HepG2 (cell line): ENCODE measurements around the gene RORB. TPM values are rescaled to one million over a fixed set of nuclear protein-coding genes. Genes with fewer than 3 reads are reported as not detected.

ENCODE experiments used
- ATAC-seq: fragments of 200-7000 bp; cut with Tn5 transposase; 3 replicates; pipeline ENCODE4 v1.9.1; 2020; ENCODE audit warnings: mild to moderate bottlenecking, moderate library complexity
- BruUV-seq: library from RNA; stranded (reverse); fragments of 400-500 nt; replicated peaks from 2 replicates; lab custom pipeline; 2021; lab: Mats Ljungman, UMichigan
- CTCF ChIA-PET: fragments of 300-600 bp; formaldehyde crosslinking; extraction: SDS; loops from one replicate; lab custom pipeline; 2021; ENCODE audit warnings: low total read pairs, inconsistent platforms, low intra/inter-chr PET ratio; lab: Yijun Ruan, JAX
- POLR2A ChIA-PET: fragments of 350-600 bp; sonication (Branson Sonifier 250); formaldehyde crosslinking; loops from one replicate; lab custom pipeline; 2020; ENCODE audit warnings: antibody characterized with exemption, inconsistent platforms; lab: Yijun Ruan, JAX
- DNase-seq: peaks from one replicate; pipeline ENCODE4 v3.0.0-alpha.2; 2015; ENCODE audit warnings: low spot score
- FAIRE-seq: peaks from 3 replicates; lab custom pipeline; 2011; peaks lifted over from hg19 to GRCh38; lab: Jason Lieb, UNC
- H2AFZ ChIP-seq: one replicate; pipeline ENCODE4 v1.6.1; 2011; ENCODE audit warnings: low read length, inconsistent platforms
- H3K27ac ChIP-seq: fragments of 300-600 bp; 3 replicates; pipeline ENCODE4 v1.8.0; 2011; ENCODE audit warnings: mixed run types, mild to moderate bottlenecking, mixed read lengths, low read length, inconsistent platforms; ENCODE audit not compliant: insufficient read depth; ENCODE audit errors: extremely low read length
- H3K27me3 ChIP-seq, 2 experiments: fragments of 200-600 bp in 1 of 2; 2 replicates in 1 of 2; 3 replicates in 1 of 2; pipeline versions ENCODE4 v1.6.0 to v1.8.0; 2011; ENCODE audit warnings: low read length in 2 of 2, mild to moderate bottlenecking in 2 of 2, moderate library complexity in 2 of 2, inconsistent platforms in 1 of 2; ENCODE audit not compliant: insufficient read depth in 2 of 2, control insufficient read depth in 1 of 2
- H3K36me3 ChIP-seq, 2 experiments: fragments of 200-600 bp in 1 of 2; replicated peaks in 1 of 2; 2 replicates in 1 of 2; 3 replicates in 1 of 2; pipeline versions ENCODE4 v1.5.1 to v1.8.0; 2011; ENCODE audit warnings: low read length in 2 of 2, inconsistent platforms in 1 of 2; ENCODE audit not compliant: insufficient read depth in 2 of 2, control insufficient read depth in 1 of 2
- H3K4me1 ChIP-seq: 2 replicates; pipeline ENCODE4 v1.5.1; 2012; ENCODE audit warnings: low read length, inconsistent platforms; ENCODE audit not compliant: insufficient read depth
- H3K4me2 ChIP-seq: 2 replicates; pipeline ENCODE4 v1.6.0; 2011; ENCODE audit warnings: low read depth, low read length, inconsistent platforms
- H3K4me3 ChIP-seq, 3 experiments: fragments of 200-600 bp in 1 of 3; sonication (generic), shearing (Covaris generic) in 1 of 3; replicated peaks in 1 of 3; 2 replicates each; pipeline ENCODE4 v1.5.1; 2011 to 2016; ENCODE audit warnings: low read length in 3 of 3, inconsistent platforms in 2 of 3, low read depth in 2 of 3, mild to moderate bottlenecking in 2 of 3, control low read depth in 1 of 3, mixed read lengths in 1 of 3; ENCODE audit not compliant: insufficient read depth in 1 of 3
- H3K79me2 ChIP-seq: one replicate; pipeline ENCODE4 v1.6.1; 2011; ENCODE audit warnings: low read length, inconsistent platforms; ENCODE audit not compliant: insufficient read depth
- H3K9ac ChIP-seq: 2 replicates; pipeline ENCODE4 v1.6.0; 2011; ENCODE audit warnings: mild to moderate bottlenecking, low read depth, low read length, inconsistent platforms; ENCODE audit not compliant: insufficient read depth
- H3K9me3 ChIP-seq: 2 replicates; pipeline ENCODE4 v1.5.1; 2012; ENCODE audit warnings: mild to moderate bottlenecking, low read length
- H4K20me1 ChIP-seq: 2 replicates; pipeline ENCODE4 v1.6.0; 2011; ENCODE audit warnings: inconsistent platforms, mild to moderate bottlenecking, low read length, moderate library complexity; ENCODE audit not compliant: insufficient read depth
- ELF4 ChIP-seq: sonication (generic); formaldehyde crosslinking; IDR thresholded peaks from 2 replicates; pipeline ENCODE4 v1.5.0; 2020; ENCODE audit warnings: missing genetic modification reagents, mild to moderate bottlenecking, moderate library complexity, borderline replicate concordance
- FOXA3 ChIP-seq: IDR thresholded peaks from 2 replicates; pipeline ENCODE4 v1.6.1; 2016; ENCODE audit warnings: missing genetic modification reagents, missing compliant biosample characterization
- JARID2 ChIP-seq: sonication (generic); formaldehyde crosslinking; IDR thresholded peaks from 2 replicates; pipeline ENCODE4 v1.8.1; 2023; ENCODE audit warnings: missing genetic modification reagents, inconsistent platforms; ENCODE audit not compliant: insufficient replicate concordance
- NAIF1 ChIP-seq: sonication (generic); formaldehyde crosslinking; IDR thresholded peaks from 2 replicates; pipeline ENCODE4 v1.5.0; 2020; ENCODE audit warnings: mild to moderate bottlenecking, missing genetic modification reagents, borderline replicate concordance
- NCOA5 ChIP-seq: sonication (generic); formaldehyde crosslinking; IDR thresholded peaks from 2 replicates; pipeline ENCODE4 v1.4.0; 2020; ENCODE audit warnings: missing genetic modification reagents
- NFE2L1 ChIP-seq: sonication (generic); formaldehyde crosslinking; IDR thresholded peaks from 2 replicates; pipeline ENCODE4 v1.4.0; 2020; ENCODE audit warnings: missing genetic modification reagents, mild to moderate bottlenecking, borderline replicate concordance
- NR2C2 ChIP-seq: sonication (generic); formaldehyde crosslinking; IDR thresholded peaks from 2 replicates; pipeline ENCODE4 v1.4.0; 2020; ENCODE audit warnings: missing genetic modification reagents, mild to moderate bottlenecking, moderate library complexity, borderline replicate concordance
- ONECUT2 ChIP-seq: sonication (generic); formaldehyde crosslinking; IDR thresholded peaks from 2 replicates; pipeline ENCODE4 v1.4.0; 2020; ENCODE audit warnings: missing genetic modification reagents
- RARG ChIP-seq: sonication (generic); formaldehyde crosslinking; IDR thresholded peaks from 2 replicates; pipeline ENCODE4 v1.4.0; 2020; ENCODE audit warnings: low read depth, mild to moderate bottlenecking, missing genetic modification reagents
- WGBS: methylation state at CpG from one replicate; pipeline ENCODE4 v1.1.6; 2017; ENCODE audit warnings: low lambda C conversion rate; 5-methylcytosine and 5-hydroxymethylcytosine counted together
- in situ Hi-C: cut with HindIII; loops from 2 replicates; pipeline ENCODE4 v1.10.0; 2017; ENCODE audit warnings: low pct_unique_long_range_greater_than_20kb; ENCODE audit not compliant: extremely low pct_ligation_motif_present
- intact Hi-C: fragments of 100-400 bp; cut with micrococcal nuclease; formaldehyde crosslinking; loops from one replicate; pipeline ENCODE4 v1.10.0; 2022; ENCODE audit not compliant: unreplicated experiment
- polyA plus RNA-seq, 8 experiments: library from polyadenylated mRNA; depleted of rRNA in 3 of 8; stranded (reverse) in 7 of 8; unstranded in 1 of 8; fragments of >200 nt; fragmentation: Illumina TruSeq in 4 of 8; extraction: Trizol in 4 of 8; gene quantifications; 2 replicates each; pipeline versions ENCODE4 v1.2.1 to v1.2.3, GENCODE V29; 2011 to 2016; ENCODE audit warnings: low read depth in 4 of 8, missing spikeins in 1 of 8, mixed read lengths in 1 of 8; ENCODE audit not compliant: insufficient read depth in 1 of 8
- total RNA-seq, 5 experiments: library from RNA; depleted of rRNA; stranded (reverse); fragments of >200 nt; fragmentation: Illumina TruSeq; extraction: Trizol; gene quantifications; 2 replicates each; pipeline ENCODE4 v1.2.3, GENCODE V29; 2016; ENCODE audit warnings: low read depth in 1 of 5
- TF ChIP-seq, protein P1 (sequence below): sonication (generic); formaldehyde crosslinking; IDR thresholded peaks from 2 replicates; pipeline ENCODE4 v1.4.0; 2020; ENCODE audit warnings: missing genetic modification reagents
- TF ChIP-seq, protein P2 (sequence below): sonication (generic); formaldehyde crosslinking; IDR thresholded peaks from 2 replicates; pipeline ENCODE4 v1.4.0; 2020; ENCODE audit warnings: missing genetic modification reagents, borderline replicate concordance
- TF ChIP-seq, protein P3 (sequence below): sonication (generic); formaldehyde crosslinking; IDR thresholded peaks from 2 replicates; pipeline ENCODE4 v1.8.0; 2022; ENCODE audit warnings: mild to moderate bottlenecking, missing genetic modification reagents

RORB gene
- total and polyA plus RNA-seq, 2 of the 13 experiments (the other 11 are each of a cell fraction or from before 2014, with no cell fraction given): not detected

DNA sequence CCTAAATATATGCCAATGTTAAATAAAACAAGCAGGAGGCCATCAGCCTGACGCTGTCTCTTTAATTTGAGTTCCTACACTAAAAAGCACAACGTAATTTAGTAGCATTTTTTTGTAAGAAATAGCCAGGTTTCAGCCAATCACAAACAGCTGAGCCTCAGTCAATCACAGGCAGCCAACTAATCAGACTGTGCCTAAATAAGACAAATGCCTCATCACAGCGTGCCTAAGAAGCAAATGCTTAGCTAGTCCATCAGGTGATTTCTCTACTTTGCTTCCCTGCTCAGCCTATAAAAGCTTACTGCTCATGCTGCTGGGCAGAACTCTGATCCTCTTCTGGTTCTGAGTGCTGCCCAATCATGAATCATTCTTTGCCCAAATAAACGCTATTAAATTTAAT, 38.3 kb upstream of the RORB start:
- no TSS peak for BruUV-seq
- Histone ChIP-seq H3K4me3 (no peak overlapping the region), H4K20me1 (no peaks in the 10 kb centered on the region), H3K9me3 (no peaks in the 10 kb centered on the region), H3K36me3 (no peaks in the 10 kb centered on the region), H3K4me2 (no peak overlapping the region), H3K79me2 (no peaks in the 10 kb centered on the region), H3K9ac (no peak overlapping the region), H3K27me3 (no peaks in the 10 kb centered on the region), H3K4me1 (no peaks in the 10 kb centered on the region), H2AFZ (no peak overlapping the region), H3K27ac (no peak overlapping the region)
- TF ChIP-seq NFE2L1 (CRISPR knock-in tag) (no peak), NCOA5 (no peak), NR2C2 (CRISPR knock-in tag) (no peak), RARG (no peak), NAIF1 (CRISPR knock-in tag) (no peak), JARID2 (CRISPR knock-in tag) (no peak), ELF4 (CRISPR knock-in tag) (no peak), FOXA3 (CRISPR knock-in tag) (no peak), ONECUT2 (CRISPR knock-in tag) (no peak)
- TF ChIP-seq, protein P1, sequence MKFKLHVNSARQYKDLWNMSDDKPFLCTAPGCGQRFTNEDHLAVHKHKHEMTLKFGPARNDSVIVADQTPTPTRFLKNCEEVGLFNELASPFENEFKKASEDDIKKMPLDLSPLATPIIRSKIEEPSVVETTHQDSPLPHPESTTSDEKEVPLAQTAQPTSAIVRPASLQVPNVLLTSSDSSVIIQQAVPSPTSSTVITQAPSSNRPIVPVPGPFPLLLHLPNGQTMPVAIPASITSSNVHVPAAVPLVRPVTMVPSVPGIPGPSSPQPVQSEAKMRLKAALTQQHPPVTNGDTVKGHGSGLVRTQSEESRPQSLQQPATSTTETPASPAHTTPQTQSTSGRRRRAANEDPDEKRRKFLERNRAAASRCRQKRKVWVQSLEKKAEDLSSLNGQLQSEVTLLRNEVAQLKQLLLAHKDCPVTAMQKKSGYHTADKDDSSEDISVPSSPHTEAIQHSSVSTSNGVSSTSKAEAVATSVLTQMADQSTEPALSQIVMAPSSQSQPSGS (CRISPR knock-in tag): no peak
- TF ChIP-seq, protein P2, sequence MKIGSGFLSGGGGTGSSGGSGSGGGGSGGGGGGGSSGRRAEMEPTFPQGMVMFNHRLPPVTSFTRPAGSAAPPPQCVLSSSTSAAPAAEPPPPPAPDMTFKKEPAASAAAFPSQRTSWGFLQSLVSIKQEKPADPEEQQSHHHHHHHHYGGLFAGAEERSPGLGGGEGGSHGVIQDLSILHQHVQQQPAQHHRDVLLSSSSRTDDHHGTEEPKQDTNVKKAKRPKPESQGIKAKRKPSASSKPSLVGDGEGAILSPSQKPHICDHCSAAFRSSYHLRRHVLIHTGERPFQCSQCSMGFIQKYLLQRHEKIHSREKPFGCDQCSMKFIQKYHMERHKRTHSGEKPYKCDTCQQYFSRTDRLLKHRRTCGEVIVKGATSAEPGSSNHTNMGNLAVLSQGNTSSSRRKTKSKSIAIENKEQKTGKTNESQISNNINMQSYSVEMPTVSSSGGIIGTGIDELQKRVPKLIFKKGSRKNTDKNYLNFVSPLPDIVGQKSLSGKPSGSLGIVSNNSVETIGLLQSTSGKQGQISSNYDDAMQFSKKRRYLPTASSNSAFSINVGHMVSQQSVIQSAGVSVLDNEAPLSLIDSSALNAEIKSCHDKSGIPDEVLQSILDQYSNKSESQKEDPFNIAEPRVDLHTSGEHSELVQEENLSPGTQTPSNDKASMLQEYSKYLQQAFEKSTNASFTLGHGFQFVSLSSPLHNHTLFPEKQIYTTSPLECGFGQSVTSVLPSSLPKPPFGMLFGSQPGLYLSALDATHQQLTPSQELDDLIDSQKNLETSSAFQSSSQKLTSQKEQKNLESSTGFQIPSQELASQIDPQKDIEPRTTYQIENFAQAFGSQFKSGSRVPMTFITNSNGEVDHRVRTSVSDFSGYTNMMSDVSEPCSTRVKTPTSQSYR (CRISPR knock-in tag): no peak
- TF ChIP-seq, protein P3, sequence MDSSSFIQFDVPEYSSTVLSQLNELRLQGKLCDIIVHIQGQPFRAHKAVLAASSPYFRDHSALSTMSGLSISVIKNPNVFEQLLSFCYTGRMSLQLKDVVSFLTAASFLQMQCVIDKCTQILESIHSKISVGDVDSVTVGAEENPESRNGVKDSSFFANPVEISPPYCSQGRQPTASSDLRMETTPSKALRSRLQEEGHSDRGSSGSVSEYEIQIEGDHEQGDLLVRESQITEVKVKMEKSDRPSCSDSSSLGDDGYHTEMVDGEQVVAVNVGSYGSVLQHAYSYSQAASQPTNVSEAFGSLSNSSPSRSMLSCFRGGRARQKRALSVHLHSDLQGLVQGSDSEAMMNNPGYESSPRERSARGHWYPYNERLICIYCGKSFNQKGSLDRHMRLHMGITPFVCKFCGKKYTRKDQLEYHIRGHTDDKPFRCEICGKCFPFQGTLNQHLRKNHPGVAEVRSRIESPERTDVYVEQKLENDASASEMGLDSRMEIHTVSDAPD: no peak
- WGBS: 0% methylated on average over 4 of the region's 4 CpGs
- intact Hi-C loops (no loop called here), in situ Hi-C loops (no loop called here)
- DNase-seq (no peak), ATAC-seq (no peak), FAIRE-seq (no peak)
- ChIA-PET CTCF (no interaction called here), POLR2A (no interaction called here)
